Liver (tissue), 3 donors: ENCODE results near the gene DHCR24.

Experiments
- ATF3 ChIP-seq: IDR thresholded peaks from 2 replicates; pipeline ENCODE4 v1.6.1; 2016; ENCODE audit warnings: antibody characterized with exemption
- CTCF ChIP-seq: fragments of 150-350 bp; IDR thresholded peaks from 2 replicates; pipeline ENCODE4 v1.5.1; 2017; ENCODE audit warnings: improper control_type of control experiment, low read depth, low read length; ENCODE audit not compliant: missing input control
- EGR1 ChIP-seq, 2 donors: IDR thresholded peaks; 2 replicates each; pipeline ENCODE4 v1.6.1; 2016 to 2018; ENCODE audit warnings: antibody characterized with exemption in 2 of 2, low read depth in 2 of 2
- GABPA ChIP-seq, 2 donors: IDR thresholded peaks in 1 of 2; conservative IDR thresholded peaks in 1 of 2; 2 replicates each; pipeline ENCODE4 v1.6.1; 2016; ENCODE audit warnings: antibody characterized with exemption in 2 of 2, mild to moderate bottlenecking in 1 of 2, moderate library complexity in 1 of 2
- RAD21 ChIP-seq, 2 donors: IDR thresholded peaks; 2 replicates each; pipeline ENCODE4 v1.6.1; 2016; ENCODE audit warnings: antibody characterized with exemption in 2 of 2, mild to moderate bottlenecking in 2 of 2
- REST ChIP-seq: IDR thresholded peaks from 2 replicates; pipeline ENCODE4 v1.6.1; 2016; ENCODE audit warnings: antibody characterized with exemption, mild to moderate bottlenecking
- RXRA ChIP-seq, 2 donors: IDR thresholded peaks; 2 replicates each; pipeline ENCODE4 v1.6.1; 2017 to 2018; ENCODE audit warnings: antibody characterized with exemption in 2 of 2, mild to moderate bottlenecking in 1 of 2
- SP1 ChIP-seq: IDR thresholded peaks from 2 replicates; pipeline ENCODE4 v1.6.1; 2018; ENCODE audit warnings: antibody characterized with exemption, mild to moderate bottlenecking
- TAF1 ChIP-seq: conservative IDR thresholded peaks from 2 replicates; pipeline ENCODE4 v1.6.1; 2016; ENCODE audit warnings: antibody characterized with exemption, mild to moderate bottlenecking
- YY1 ChIP-seq: IDR thresholded peaks from 2 replicates; pipeline ENCODE4 v1.6.1; 2016; ENCODE audit warnings: antibody characterized with exemption, mild to moderate bottlenecking
- donor health status: healthy.
- donor health status: healthy.

- TF ChIP-seq CTCF, result no peak
- TF ChIP-seq RXRA (IDR thresholded peaks at IDR 0.05), result no peak
- TF ChIP-seq YY1, result no peak
- TF ChIP-seq ATF3, result no peak
- TF ChIP-seq RAD21 (IDR thresholded peaks at IDR 0.05), result no peak
- TF ChIP-seq TAF1, result no peak
- TF ChIP-seq EGR1 (IDR thresholded peaks at IDR 0.05; ENCODE audit: low read depth in 2 of 2), result no peak
- no peak for TF ChIP-seq SP1
- TF ChIP-seq GABPA (IDR thresholded peaks at IDR 0.05 in 1 of 2, conservative IDR thresholded peaks at IDR 0.05 in 1 of 2), result no peak
- no peak for TF ChIP-seq REST
These were observed 15.0 kb downstream of the DHCR24 start for GRCh38 chr1:54872036-54872331.
